ENCODE data around the gene ACTR10.
"Not testable (repeated sequence)": the region's sequence is repeated elsewhere in the genome, so short reads cannot be mapped to it uniquely, and the experiment has no call there.

The ACTR10 gene

GRCh38 chr14:58215191-58215914, 15.4 kb downstream of the ACTR10 start:
- FAIRE-seq = no peak

GRCh38 chr14:58216544-58216943, 16.6 kb downstream of the ACTR10 start:
- no peak for FAIRE-seq
- DNase-seq (ENCODE audit: low spot score) = no peak

More at GRCh38 chr14:58215191-58215914, 15.4 kb downstream of the ACTR10 start:
- DNase-seq (ENCODE audit: low spot score) = no peak

GRCh38 chr14:58227096-58227819, 27.3 kb downstream of the ACTR10 start:
- FAIRE-seq (no peak), DNase-seq (ENCODE audit: low spot score) (no peak)

- DNase-seq (ENCODE audit: low spot score) (no peak), FAIRE-seq (no peak)
Measured at GRCh38 chr14:58238252-58239243, 38.6 kb downstream of the ACTR10 start.

- DNase-seq (ENCODE audit: low spot score) = peak; percentile 32
Measured at GRCh38 chr14:58239244-58240195, 39.6 kb downstream of the ACTR10 start.

GRCh38 chr14:58243790-58244555, 44.0 kb downstream of the ACTR10 start:
- DNase-seq (ENCODE audit: low spot score) = no peak
- no peak for FAIRE-seq

More at GRCh38 chr14:58239244-58240195, 39.6 kb downstream of the ACTR10 start:
- FAIRE-seq = peak; percentile 9

GRCh38 chr14:58244556-58245387, 44.8 kb downstream of the ACTR10 start, which contains the start of gene PSMA3:
Gene PSMA3, plus strand, starts transcription at chr14:58244843. Its CDS starts 78 bp downstream, at chr14:58244921.
- no peak for FAIRE-seq
- peak; percentile 100 for DNase-seq (ENCODE audit: low spot score)

- DNase-seq (ENCODE audit: low spot score) (no peak), FAIRE-seq (no peak)
Measured at GRCh38 chr14:58245562-58245961, 45.6 kb downstream of the ACTR10 start.

- DNase-seq (ENCODE audit: low spot score) (no peak), FAIRE-seq (no peak)
Measured at GRCh38 chr14:58249611-58250010, 49.7 kb downstream of the ACTR10 start.

- no peak for FAIRE-seq
- DNase-seq (ENCODE audit: low spot score) = no peak
Measured at GRCh38 chr14:58258156-58258555, 58.2 kb downstream of the ACTR10 start.

GRCh38 chr14:58262005-58262404, 62.1 kb downstream of the ACTR10 start:
- not testable (repeated sequence) for DNase-seq (ENCODE audit: low spot score); FAIRE-seq

GRCh38 chr14:58265401-58265800, 65.5 kb downstream of the ACTR10 start:
- no peak for FAIRE-seq
- no peak for DNase-seq (ENCODE audit: low spot score)

GRCh38 chr14:58270628-58271027, 70.7 kb downstream of the ACTR10 start:
- DNase-seq (ENCODE audit: low spot score) = no peak
- FAIRE-seq = no peak

- FAIRE-seq (no peak), DNase-seq (ENCODE audit: low spot score) (no peak)
Measured at GRCh38 chr14:58272588-58273372, 72.8 kb downstream of the ACTR10 start.

- DNase-seq (ENCODE audit: low spot score) (no peak), FAIRE-seq (no peak)
Measured at GRCh38 chr14:58274881-58275280, 74.9 kb downstream of the ACTR10 start.

- DNase-seq (ENCODE audit: low spot score) (no peak), FAIRE-seq (no peak)
Measured at GRCh38 chr14:58275527-58276190, 75.7 kb downstream of the ACTR10 start.

- DNase-seq (ENCODE audit: low spot score) = no peak
- FAIRE-seq = no peak
Measured at GRCh38 chr14:58276208-58276607, 76.3 kb downstream of the ACTR10 start.

Measured in urothelium cell line (cell line).